ENCODE results near the gene SEMA3B.

DNA sequence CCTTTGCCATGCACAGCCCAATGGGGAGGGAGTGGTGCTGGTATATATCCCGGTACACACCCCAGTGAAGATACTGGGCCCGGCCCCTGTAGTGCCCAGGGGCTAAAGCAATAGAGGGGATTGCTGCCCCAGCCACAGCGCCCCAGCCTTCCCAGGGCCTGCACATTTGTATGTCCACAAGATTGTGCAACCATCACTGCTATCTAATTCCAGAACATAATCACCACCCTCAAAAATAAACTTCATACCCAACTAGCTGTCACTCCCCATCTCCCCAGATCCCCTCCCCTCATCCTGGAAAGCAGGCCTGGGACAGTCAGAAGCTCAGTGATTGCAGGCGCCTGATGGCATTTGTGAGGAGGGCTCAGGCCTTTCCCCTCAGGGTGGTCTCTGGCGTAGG is 19.5 kb upstream of the SEMA3B start:
- TF ChIP-seq, protein P1, sequence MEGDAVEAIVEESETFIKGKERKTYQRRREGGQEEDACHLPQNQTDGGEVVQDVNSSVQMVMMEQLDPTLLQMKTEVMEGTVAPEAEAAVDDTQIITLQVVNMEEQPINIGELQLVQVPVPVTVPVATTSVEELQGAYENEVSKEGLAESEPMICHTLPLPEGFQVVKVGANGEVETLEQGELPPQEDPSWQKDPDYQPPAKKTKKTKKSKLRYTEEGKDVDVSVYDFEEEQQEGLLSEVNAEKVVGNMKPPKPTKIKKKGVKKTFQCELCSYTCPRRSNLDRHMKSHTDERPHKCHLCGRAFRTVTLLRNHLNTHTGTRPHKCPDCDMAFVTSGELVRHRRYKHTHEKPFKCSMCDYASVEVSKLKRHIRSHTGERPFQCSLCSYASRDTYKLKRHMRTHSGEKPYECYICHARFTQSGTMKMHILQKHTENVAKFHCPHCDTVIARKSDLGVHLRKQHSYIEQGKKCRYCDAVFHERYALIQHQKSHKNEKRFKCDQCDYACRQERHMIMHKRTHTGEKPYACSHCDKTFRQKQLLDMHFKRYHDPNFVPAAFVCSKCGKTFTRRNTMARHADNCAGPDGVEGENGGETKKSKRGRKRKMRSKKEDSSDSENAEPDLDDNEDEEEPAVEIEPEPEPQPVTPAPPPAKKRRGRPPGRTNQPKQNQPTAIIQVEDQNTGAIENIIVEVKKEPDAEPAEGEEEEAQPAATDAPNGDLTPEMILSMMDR (optimal IDR thresholded peaks at IDR 0.05 in 1 of 3, IDR thresholded peaks at IDR 0.05 in 1 of 3, conservative IDR thresholded peaks at IDR 0.05 in 1 of 3; ENCODE audit: extremely low read depth in 1 of 3, insufficient read depth in 2 of 3, low read length in 3 of 3) = no peak
- TF ChIP-seq EZH2 (IDR thresholded peaks at IDR 0.05; ENCODE audit: low read length) = no peak

Data from keratinocyte (primary cell).